CD4-positive, alpha-beta T cell treated with Interleukin-21 for 1 hour (primary cell): ENCODE data around the gene HSDL2.
"Not testable (repeated sequence)": the region's sequence is repeated elsewhere in the genome, so short reads cannot be mapped to it uniquely, and the experiment has no call there.

Experiments used
- DNase-seq: peaks from one replicate; pipeline ENCODE4 v3.0.0-alpha.2; 2020

The HSDL2 gene

DNA sequence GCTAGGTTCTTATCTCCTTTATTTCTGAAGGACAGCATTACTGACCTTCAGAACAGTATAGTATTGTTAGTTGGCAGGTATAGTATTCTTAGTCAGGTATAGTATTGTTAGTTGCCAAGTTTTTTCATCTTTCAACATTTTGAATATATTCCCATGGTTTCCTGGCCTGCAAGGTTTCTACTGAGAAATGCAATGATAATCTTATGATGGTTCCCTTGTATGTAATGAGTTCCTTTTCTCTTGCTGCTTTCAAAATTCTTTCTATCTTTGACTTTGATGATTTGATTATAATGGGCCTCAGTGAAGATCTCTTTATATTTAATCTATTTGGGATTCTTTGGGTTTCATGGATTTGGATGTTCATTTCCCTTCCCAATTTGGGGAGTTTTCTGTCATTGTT lies 12.4 kb upstream of the HSDL2 start:
- DNase-seq = no peak

- DNase-seq = no peak
Observed at GRCh38 chr9:112369817-112370216, 10.1 kb upstream of the HSDL2 start.

- DNase-seq = no peak
Observed at GRCh38 chr9:112371060-112371459, 8.8 kb upstream of the HSDL2 start.

GRCh38 chr9:112373666-112374065 lies 6.2 kb upstream of the HSDL2 start:
- not testable (repeated sequence) for DNase-seq

- DNase-seq = not testable (repeated sequence)
Observed at GRCh38 chr9:112374232-112374631, 5.7 kb upstream of the HSDL2 start.

- no peak for DNase-seq
Observed at GRCh38 chr9:112375361-112375760, 4.5 kb upstream of the HSDL2 start.

DNA sequence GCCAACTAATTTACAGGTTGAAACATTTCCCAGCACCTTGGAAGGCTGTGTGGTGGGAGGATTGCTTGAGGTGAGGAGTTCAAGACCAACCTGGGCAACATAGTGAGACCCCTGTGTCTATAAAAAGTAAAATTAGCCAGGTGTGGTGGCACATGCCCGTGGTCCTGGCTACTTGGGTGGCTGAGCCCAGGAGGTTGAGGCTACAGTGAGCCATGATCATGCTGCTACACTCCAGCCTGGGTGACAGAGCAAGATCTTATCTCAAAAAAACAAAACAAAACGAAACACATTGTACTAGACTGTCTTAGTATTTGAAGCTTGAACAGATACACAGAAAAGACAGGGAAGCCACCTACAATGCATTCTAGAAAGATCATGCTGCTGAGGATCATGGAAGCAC lies 2.8 kb upstream of the HSDL2 start:
- DNase-seq = no peak

- DNase-seq = no peak
Observed at GRCh38 chr9:112377684-112378327, 2.1 kb upstream of the HSDL2 start.

GRCh38 chr9:112378328-112379176 lies 1.4 kb upstream of the HSDL2 start:
- no peak for DNase-seq

- peak; percentile 98 for DNase-seq
Observed at GRCh38 chr9:112379177-112380101, 469 bp upstream of the HSDL2 start.

- DNase-seq = peak; percentile 23
Observed at GRCh38 chr9:112380825-112381221, 915 bp downstream of the HSDL2 start.

- DNase-seq = no peak
Observed at GRCh38 chr9:112382066-112382465, 2.2 kb downstream of the HSDL2 start.

- DNase-seq = no peak
Observed at GRCh38 chr9:112382501-112383364, 2.8 kb downstream of the HSDL2 start.

DNA sequence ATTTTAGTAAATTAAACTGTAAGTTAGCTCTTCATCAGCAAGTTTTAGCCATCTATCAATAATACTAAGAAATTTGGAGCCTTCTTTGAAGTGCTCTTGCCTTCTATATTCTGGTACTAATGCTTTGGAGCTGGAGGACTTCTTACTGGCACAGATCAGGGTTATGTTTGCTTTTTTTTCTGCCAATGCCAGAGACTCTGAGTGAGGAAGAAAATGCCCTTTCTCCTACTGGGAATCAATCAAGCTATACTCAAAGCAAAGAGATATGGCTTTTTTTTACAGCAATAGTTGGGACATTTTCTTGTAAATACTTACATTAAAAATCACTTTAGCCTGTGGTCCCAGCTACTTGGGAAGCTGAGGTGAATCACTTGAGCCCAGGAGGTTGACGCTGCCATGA lies 4.3 kb downstream of the HSDL2 start:
- no peak for DNase-seq

DNA sequence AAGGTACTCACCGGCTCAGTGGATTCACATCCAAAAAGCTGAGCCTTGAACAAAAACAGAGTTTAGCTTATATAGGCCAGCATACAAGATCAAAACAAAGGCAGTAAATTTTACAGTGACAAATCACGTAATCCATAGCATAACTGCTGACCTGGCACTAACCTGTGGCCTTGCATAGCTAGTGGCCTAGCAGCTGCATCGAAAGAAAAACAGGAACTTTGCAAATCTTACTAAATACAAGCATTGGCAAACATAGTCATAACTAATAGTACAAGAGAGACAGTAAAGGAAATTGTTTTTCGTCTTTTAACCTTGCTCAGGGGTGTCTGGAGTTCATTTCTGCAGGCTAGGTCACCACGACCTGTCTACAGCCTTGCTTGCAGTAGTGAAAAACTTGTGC lies 4.8 kb downstream of the HSDL2 start:
- DNase-seq = no peak

GRCh38 chr9:112387115-112387514 lies 7.2 kb downstream of the HSDL2 start:
- DNase-seq = no peak

DNA sequence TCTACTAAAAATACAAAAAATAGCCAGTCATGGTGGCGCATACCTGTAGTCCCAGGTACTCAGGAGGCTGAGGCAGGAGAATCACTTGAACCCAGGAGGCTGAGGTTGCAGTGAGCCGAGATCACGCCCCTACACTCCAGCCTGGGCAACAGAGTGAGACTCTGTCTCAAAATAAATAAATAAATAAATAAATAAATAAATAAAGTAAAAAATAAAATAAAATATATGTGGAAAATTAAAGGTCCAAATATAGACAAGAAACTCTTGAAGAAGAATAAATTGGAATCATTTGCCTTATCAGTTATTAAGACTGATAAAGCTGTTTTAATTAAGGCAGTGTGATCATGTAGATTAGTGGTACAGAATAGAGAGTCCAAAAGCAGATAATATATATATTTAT lies 10.0 kb downstream of the HSDL2 start:
- not testable (repeated sequence) for DNase-seq

DNA sequence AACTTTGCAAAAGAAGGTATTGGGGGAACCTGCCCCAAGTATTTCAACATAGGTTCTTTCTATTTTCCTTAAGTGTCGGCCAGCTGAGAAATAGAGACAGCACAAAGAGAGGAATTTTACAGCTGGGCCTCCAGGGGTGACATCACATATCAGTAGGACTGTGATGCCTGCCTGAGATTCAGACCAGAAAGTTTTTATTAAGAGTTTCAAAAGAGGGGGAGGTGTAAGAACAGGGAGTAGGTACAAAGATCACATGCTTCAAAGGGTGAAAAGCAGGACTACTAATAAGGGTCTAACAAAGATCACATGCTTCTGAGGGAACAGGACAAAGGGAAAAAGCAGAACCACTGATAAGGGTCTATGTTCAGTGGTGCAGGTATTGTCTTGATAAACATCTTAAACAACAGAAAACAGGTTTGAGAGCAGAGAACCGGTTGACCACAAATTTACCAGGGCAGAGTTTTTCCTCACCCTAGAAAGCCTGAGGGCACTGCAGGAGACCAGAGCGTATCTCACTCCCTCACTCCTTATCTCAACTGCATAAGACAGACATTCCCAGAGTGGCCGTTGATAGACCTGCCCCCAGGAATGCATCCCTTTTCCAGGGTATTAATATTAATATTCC lies 12.1 kb downstream of the HSDL2 start:
- DNase-seq = not testable (repeated sequence)

DNA sequence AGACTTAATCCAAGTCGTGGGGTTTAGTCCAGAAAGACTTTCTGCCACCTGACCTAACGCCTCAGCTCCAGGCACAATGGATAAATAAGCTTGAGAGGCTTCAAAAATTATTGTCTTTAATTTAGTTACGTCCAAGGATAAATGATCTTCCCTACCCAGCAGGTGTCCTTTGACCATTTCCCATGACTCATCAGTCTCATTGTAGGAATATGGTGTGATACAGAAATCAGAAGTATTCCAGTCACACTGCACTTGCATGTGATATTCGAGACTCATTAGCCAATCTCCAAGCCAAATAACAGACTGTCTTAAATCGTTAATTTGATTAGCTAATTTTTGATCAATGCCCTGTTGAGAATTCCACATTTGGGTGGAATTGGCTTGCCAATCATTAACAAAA lies 13.2 kb downstream of the HSDL2 start:
- not testable (repeated sequence) for DNase-seq

- no peak for DNase-seq
Observed at GRCh38 chr9:112396416-112396815, 16.5 kb downstream of the HSDL2 start.

DNA sequence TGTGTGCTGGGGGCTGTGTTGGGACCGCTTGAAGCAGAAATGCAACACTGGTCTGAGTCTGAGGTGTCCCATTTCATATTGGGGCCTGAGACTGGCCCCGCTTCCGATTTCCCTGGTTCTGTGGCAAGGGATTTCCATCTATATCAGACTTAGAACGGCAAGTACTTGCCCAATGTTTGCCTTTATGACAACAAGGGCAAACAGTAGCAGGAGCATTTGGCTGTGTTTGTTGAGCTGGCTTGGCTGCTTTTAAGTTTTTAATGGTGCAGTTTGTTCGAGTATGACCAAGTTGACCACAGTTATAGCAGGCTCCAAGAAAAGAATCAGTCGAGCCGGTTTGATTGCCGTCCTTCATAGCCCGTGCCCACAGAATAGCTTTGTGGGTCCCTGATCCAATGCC lies 17.0 kb downstream of the HSDL2 start:
- no peak for DNase-seq
